HFF-Myc (cell line): ENCODE results near the gene ATP5MC2.
"Not testable (repeated sequence)": the region's sequence is repeated elsewhere in the genome, so short reads cannot be mapped to it uniquely, and the experiment has no call there.

Source experiments
- DNase-seq: peaks from one replicate; pipeline ENCODE4 v3.0.0-alpha.2; 2011; ENCODE audit warnings: low read depth; ENCODE audit errors: extremely low read depth
- H3K4me3 ChIP-seq: replicated peaks from 2 replicates; pipeline ENCODE4 v1.5.1; 2011; ENCODE audit warnings: low read depth, mild to moderate bottlenecking, control low read depth, low read length
- CTCF ChIP-seq: IDR thresholded peaks from 2 replicates; pipeline ENCODE4 v1.5.1; 2012; ENCODE audit warnings: mild to moderate bottlenecking, low read depth, low read length, control low read depth; ENCODE audit errors: missing control alignments

ATP5MC2 gene

GRCh38 chr12:53683494-53683893 is 7.6 kb upstream of the ATP5MC2 start:
- TF ChIP-seq CTCF = no peak
- no peak for DNase-seq
- H3K4me3 ChIP-seq = no peak overlapping the region

GRCh38 chr12:53680061-53680460 is 4.2 kb upstream of the ATP5MC2 start:
- H3K4me3 ChIP-seq = not testable (repeated sequence)

GRCh38 chr12:53677800-53678148 is 1.9 kb upstream of the ATP5MC2 start:
- TF ChIP-seq CTCF = no peak
- no peak for DNase-seq
- peak overlapping the region; percentile 97; the same call in 1 of the 2 replicates for H3K4me3 ChIP-seq

More at GRCh38 chr12:53680061-53680460, 4.2 kb upstream of the ATP5MC2 start:
- DNase-seq = not testable (repeated sequence)

- DNase-seq = no peak
- no peak for TF ChIP-seq CTCF
- peak overlapping the region; percentile 97 for H3K4me3 ChIP-seq
Observed at GRCh38 chr12:53677016-53677799, 1.3 kb upstream of the ATP5MC2 start.

- H3K4me3 ChIP-seq = peak overlapping the region; percentile 97
- no peak for TF ChIP-seq CTCF
- peak; percentile 27 for DNase-seq
Observed at GRCh38 chr12:53676656-53677015, 753 bp upstream of the ATP5MC2 start.

GRCh38 chr12:53674977-53675700 is 744 bp downstream of the ATP5MC2 start:
- no peak for DNase-seq
- peak overlapping the region; percentile 97 for H3K4me3 ChIP-seq
- no peak for TF ChIP-seq CTCF

- H3K4me3 ChIP-seq = no peak overlapping the region
- no peak for DNase-seq
- no peak for TF ChIP-seq CTCF
Observed at GRCh38 chr12:53670971-53671370, 4.9 kb downstream of the ATP5MC2 start.
